HCT116 (cell line): ENCODE results near the gene TMIGD3.

Source experiments
- EGR1 ChIP-seq: IDR thresholded peaks from 2 replicates; pipeline ENCODE4 v1.6.1; 2012; ENCODE audit warnings: low read depth
- ELF1 ChIP-seq: IDR thresholded peaks from 2 replicates; pipeline ENCODE4 v1.6.1; 2012; ENCODE audit warnings: low read depth, borderline replicate concordance
- EZH2 ChIP-seq: fragments of 200-600 bp; sonication (generic); IDR thresholded peaks from 2 replicates; pipeline ENCODE4 v1.6.1; 2017; ENCODE audit warnings: antibody characterized with exemption, mixed run types
- JUND ChIP-seq: IDR thresholded peaks from 2 replicates; pipeline ENCODE4 v1.6.1; 2012
- POLR2A ChIP-seq: IDR thresholded peaks from 2 replicates; pipeline ENCODE4 v1.7.0; 2011; ENCODE audit warnings: borderline replicate concordance; ENCODE audit not compliant: insufficient read depth, insufficient read length; ENCODE audit errors: extremely low read depth
- POLR2AphosphoS5 ChIP-seq: IDR thresholded peaks from 2 replicates; pipeline ENCODE4 v1.6.1; 2011; ENCODE audit warnings: mild to moderate bottlenecking, low read depth, low read length, moderate library complexity
- SP1 ChIP-seq: IDR thresholded peaks from 2 replicates; pipeline ENCODE4 v1.6.1; 2012; ENCODE audit warnings: low read depth
- TCF7L2 ChIP-seq: IDR thresholded peaks from 2 replicates; pipeline ENCODE4 v1.7.0; 2011; ENCODE audit warnings: borderline replicate concordance, inconsistent platforms; ENCODE audit not compliant: insufficient read depth, insufficient read length; ENCODE audit errors: extremely low read depth
- YY1 ChIP-seq: IDR thresholded peaks from 2 replicates; pipeline ENCODE4 v1.6.1; 2011; ENCODE audit warnings: low read length, low read depth, moderate library complexity, mild to moderate bottlenecking; ENCODE audit not compliant: insufficient replicate concordance; ENCODE audit errors: extremely low read depth
- ZFX ChIP-seq: fragments of 450-650 bp; IDR thresholded peaks from 2 replicates; pipeline ENCODE4 v1.6.1; 2017
- ZNF274 ChIP-seq: fragments of 200-500 bp; sonication (Bioruptor generic); IDR thresholded peaks from 2 replicates; pipeline ENCODE4 v1.6.1; 2014; ENCODE audit warnings: mild to moderate bottlenecking, low read depth, low read length, inconsistent platforms
- TF ChIP-seq, protein P1 (sequence below), 3 experiments: fragments of 200-600 bp in 1 of 3; sonication (generic) in 1 of 3; IDR thresholded peaks in 2 of 3; conservative IDR thresholded peaks in 1 of 3; 2 replicates each; pipeline ENCODE4 v1.5.1; 2012 to 2017; ENCODE audit warnings: low read depth in 2 of 3, low read length in 2 of 3, antibody characterized with exemption in 1 of 3, borderline replicate concordance in 1 of 3, control low read depth in 1 of 3, mild to moderate bottlenecking in 1 of 3, mixed read lengths in 1 of 3, mixed run types in 1 of 3, moderate library complexity in 1 of 3; ENCODE audit not compliant: insufficient read depth in 1 of 3
- TF ChIP-seq, protein P2 (sequence below): IDR thresholded peaks from 2 replicates; pipeline ENCODE4 v1.6.1; 2012; ENCODE audit warnings: low read depth

DNA sequence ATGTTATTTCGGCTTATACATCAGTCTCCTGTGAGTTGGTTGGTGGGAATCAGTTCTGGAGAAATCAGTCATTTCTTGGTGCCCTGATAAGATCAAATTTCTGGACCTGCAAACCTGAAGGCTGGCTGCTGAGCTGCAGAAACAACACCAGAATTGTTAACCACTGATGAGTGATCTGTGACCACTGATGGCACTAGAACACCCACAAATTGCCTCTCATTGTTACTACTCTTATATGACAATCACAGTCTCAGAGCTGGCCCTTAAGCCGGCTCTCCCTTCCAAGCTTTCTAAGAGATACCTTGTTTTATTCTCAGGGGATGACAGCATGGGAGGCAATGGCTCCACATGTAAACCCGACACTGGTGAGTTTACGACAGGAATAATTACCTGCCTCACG is 27.7 kb downstream of the TMIGD3 start:
- no peak for TF ChIP-seq EZH2
- TF ChIP-seq, protein P1, sequence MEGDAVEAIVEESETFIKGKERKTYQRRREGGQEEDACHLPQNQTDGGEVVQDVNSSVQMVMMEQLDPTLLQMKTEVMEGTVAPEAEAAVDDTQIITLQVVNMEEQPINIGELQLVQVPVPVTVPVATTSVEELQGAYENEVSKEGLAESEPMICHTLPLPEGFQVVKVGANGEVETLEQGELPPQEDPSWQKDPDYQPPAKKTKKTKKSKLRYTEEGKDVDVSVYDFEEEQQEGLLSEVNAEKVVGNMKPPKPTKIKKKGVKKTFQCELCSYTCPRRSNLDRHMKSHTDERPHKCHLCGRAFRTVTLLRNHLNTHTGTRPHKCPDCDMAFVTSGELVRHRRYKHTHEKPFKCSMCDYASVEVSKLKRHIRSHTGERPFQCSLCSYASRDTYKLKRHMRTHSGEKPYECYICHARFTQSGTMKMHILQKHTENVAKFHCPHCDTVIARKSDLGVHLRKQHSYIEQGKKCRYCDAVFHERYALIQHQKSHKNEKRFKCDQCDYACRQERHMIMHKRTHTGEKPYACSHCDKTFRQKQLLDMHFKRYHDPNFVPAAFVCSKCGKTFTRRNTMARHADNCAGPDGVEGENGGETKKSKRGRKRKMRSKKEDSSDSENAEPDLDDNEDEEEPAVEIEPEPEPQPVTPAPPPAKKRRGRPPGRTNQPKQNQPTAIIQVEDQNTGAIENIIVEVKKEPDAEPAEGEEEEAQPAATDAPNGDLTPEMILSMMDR (IDR thresholded peaks at IDR 0.05 in 2 of 3, conservative IDR thresholded peaks at IDR 0.05 in 1 of 3; ENCODE audit: borderline replicate concordance in 1 of 3, insufficient read depth in 1 of 3, low read depth in 2 of 3, low read length in 2 of 3) = no peak
- no peak for TF ChIP-seq SP1
- no peak for TF ChIP-seq YY1
- no peak for TF ChIP-seq JUND
- TF ChIP-seq ZNF274 = no peak
- TF ChIP-seq ZFX = no peak
- TF ChIP-seq EGR1 = no peak
- no peak for TF ChIP-seq POLR2A
- TF ChIP-seq ELF1 = no peak
- no peak for TF ChIP-seq POLR2AphosphoS5
- TF ChIP-seq, protein P2, sequence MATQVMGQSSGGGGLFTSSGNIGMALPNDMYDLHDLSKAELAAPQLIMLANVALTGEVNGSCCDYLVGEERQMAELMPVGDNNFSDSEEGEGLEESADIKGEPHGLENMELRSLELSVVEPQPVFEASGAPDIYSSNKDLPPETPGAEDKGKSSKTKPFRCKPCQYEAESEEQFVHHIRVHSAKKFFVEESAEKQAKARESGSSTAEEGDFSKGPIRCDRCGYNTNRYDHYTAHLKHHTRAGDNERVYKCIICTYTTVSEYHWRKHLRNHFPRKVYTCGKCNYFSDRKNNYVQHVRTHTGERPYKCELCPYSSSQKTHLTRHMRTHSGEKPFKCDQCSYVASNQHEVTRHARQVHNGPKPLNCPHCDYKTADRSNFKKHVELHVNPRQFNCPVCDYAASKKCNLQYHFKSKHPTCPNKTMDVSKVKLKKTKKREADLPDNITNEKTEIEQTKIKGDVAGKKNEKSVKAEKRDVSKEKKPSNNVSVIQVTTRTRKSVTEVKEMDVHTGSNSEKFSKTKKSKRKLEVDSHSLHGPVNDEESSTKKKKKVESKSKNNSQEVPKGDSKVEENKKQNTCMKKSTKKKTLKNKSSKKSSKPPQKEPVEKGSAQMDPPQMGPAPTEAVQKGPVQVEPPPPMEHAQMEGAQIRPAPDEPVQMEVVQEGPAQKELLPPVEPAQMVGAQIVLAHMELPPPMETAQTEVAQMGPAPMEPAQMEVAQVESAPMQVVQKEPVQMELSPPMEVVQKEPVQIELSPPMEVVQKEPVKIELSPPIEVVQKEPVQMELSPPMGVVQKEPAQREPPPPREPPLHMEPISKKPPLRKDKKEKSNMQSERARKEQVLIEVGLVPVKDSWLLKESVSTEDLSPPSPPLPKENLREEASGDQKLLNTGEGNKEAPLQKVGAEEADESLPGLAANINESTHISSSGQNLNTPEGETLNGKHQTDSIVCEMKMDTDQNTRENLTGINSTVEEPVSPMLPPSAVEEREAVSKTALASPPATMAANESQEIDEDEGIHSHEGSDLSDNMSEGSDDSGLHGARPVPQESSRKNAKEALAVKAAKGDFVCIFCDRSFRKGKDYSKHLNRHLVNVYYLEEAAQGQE = no peak
- no peak for TF ChIP-seq TCF7L2
